ENCODE data around the gene DNA2. TPM values are rescaled to one million over a fixed set of nuclear protein-coding genes. Genes with fewer than 3 reads are reported as not detected.
A peak's percentile ranks its signal among the peaks of the same experiment; 100 is the strongest.

Gene DNA2
- total and polyA plus RNA-seq, 2 of the 13 experiments (the other 11 are each of a cell fraction or from before 2014, with no cell fraction given) = 4.8 to 27.3 TPM

GRCh38 chr10:68471586-68472408 is at the start of gene DNA2 (continued):
- TF ChIP-seq CBX5 (CRISPR knock-in tag; IDR thresholded peaks at IDR 0.05; ENCODE audit: borderline replicate concordance) (peak; percentile 45; the same call in 1 of the 2 replicates), DR1 (CRISPR knock-in tag; IDR thresholded peaks at IDR 0.05) (peak; percentile 33; the same call in 1 of the 2 replicates), ZNF18 (CRISPR knock-in tag; IDR thresholded peaks at IDR 0.05; ENCODE audit: insufficient replicate concordance) (peak; percentile 66), POLR2AphosphoS5 (IDR thresholded peaks at IDR 0.05; ENCODE audit: low read depth, low read length) (peak; percentile 67), IKZF4 (CRISPR knock-in tag; IDR thresholded peaks at IDR 0.05; ENCODE audit: borderline replicate concordance, low read depth, not compliant biosample characterization) (peak; percentile 86), SYNCRIP (IDR thresholded peaks at IDR 0.05; ENCODE audit: insufficient read depth, low read depth, low read length) (no peak), CENPX (CRISPR knock-in tag; IDR thresholded peaks at IDR 0.05) (no peak), KAT7 (CRISPR knock-in tag; IDR thresholded peaks at IDR 0.05; ENCODE audit: borderline replicate concordance) (no peak), NCOA5 (CRISPR knock-in tag; IDR thresholded peaks at IDR 0.05) (no peak), RBFOX2 (IDR thresholded peaks at IDR 0.05; ENCODE audit: low read depth, low read length) (peak; percentile 80), SATB2 (CRISPR knock-in tag; IDR thresholded peaks at IDR 0.05) (0 out of 2 replicates have a peak, but pooled peaks have one; percentile 23), BRCA1 (CRISPR knock-in tag; IDR thresholded peaks at IDR 0.05) (0 out of 2 replicates have a peak, but pooled peaks have one; percentile 19), LBX2 (CRISPR knock-in tag; IDR thresholded peaks at IDR 0.05; ENCODE audit: borderline replicate concordance) (no peak; the same call in 1 of the 2 replicates), ZNF335 (CRISPR knock-in tag; IDR thresholded peaks at IDR 0.05) (0 out of 2 replicates have a peak, but pooled peaks have one; percentile 55), HNF4G (IDR thresholded peaks at IDR 0.05; ENCODE audit: borderline replicate concordance, low read depth, low read length) (no peak), HNF4G (CRISPR knock-in tag; IDR thresholded peaks at IDR 0.05; ENCODE audit: borderline replicate concordance, low read depth) (no peak), ZFP36L1 (CRISPR knock-in tag; IDR thresholded peaks at IDR 0.05) (0 out of 2 replicates have a peak, but pooled peaks have one; percentile 49)
- TF ChIP-seq, protein P1, sequence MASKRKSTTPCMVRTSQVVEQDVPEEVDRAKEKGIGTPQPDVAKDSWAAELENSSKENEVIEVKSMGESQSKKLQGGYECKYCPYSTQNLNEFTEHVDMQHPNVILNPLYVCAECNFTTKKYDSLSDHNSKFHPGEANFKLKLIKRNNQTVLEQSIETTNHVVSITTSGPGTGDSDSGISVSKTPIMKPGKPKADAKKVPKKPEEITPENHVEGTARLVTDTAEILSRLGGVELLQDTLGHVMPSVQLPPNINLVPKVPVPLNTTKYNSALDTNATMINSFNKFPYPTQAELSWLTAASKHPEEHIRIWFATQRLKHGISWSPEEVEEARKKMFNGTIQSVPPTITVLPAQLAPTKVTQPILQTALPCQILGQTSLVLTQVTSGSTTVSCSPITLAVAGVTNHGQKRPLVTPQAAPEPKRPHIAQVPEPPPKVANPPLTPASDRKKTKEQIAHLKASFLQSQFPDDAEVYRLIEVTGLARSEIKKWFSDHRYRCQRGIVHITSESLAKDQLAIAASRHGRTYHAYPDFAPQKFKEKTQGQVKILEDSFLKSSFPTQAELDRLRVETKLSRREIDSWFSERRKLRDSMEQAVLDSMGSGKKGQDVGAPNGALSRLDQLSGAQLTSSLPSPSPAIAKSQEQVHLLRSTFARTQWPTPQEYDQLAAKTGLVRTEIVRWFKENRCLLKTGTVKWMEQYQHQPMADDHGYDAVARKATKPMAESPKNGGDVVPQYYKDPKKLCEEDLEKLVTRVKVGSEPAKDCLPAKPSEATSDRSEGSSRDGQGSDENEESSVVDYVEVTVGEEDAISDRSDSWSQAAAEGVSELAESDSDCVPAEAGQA (IDR thresholded peaks at IDR 0.05; ENCODE audit: low read depth) = peak; percentile 44; the same call in 1 of the 2 replicates
- TF ChIP-seq, protein P1 (CRISPR knock-in tag; IDR thresholded peaks at IDR 0.05; ENCODE audit: borderline replicate concordance) = peak; percentile 35; the same call in 1 of the 2 replicates
- TF ChIP-seq, protein P2, sequence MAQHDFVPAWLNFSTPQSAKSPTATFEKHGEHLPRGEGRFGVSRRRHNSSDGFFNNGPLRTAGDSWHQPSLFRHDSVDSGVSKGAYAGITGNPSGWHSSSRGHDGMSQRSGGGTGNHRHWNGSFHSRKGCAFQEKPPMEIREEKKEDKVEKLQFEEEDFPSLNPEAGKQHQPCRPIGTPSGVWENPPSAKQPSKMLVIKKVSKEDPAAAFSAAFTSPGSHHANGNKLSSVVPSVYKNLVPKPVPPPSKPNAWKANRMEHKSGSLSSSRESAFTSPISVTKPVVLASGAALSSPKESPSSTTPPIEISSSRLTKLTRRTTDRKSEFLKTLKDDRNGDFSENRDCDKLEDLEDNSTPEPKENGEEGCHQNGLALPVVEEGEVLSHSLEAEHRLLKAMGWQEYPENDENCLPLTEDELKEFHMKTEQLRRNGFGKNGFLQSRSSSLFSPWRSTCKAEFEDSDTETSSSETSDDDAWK (CRISPR knock-in tag; IDR thresholded peaks at IDR 0.05) = no peak

Measured in HepG2 (cell line).